Measurements from ENCODE around the gene NFIA. TPM values are rescaled to one million over a fixed set of nuclear protein-coding genes. Genes with fewer than 3 reads are reported as not detected.

Gene NFIA
- total RNA-seq, 6 donors from 2014 or later: 33.5 to 94.3 (median 44.9) TPM

- Histone ChIP-seq H3K27me3 (no peaks in the 10 kb centered on the region), H3K27ac (no peak overlapping the region), H3K4me3 (no peak overlapping the region), H3K36me3 (no peaks in the 10 kb centered on the region), H3K9me3 (no peaks in the 10 kb centered on the region), H3K4me1 (peaks cover 0 to 14% (median 3%) of the 10 kb centered on the region in 4 donors)
- WGBS, 2 donors: 89 to 93% methylated on average over 2 of the region's 2 CpGs
- ATAC-seq (ENCODE audit: low FRiP score in 2 of 2): no peak
- no peak for TF ChIP-seq EP300 (IDR thresholded peaks at IDR 0.05)
- no peak for DNase-seq
Measured at GRCh38 chr1:61442544-61442943, 360.2 kb downstream of the NFIA start.

DNA sequence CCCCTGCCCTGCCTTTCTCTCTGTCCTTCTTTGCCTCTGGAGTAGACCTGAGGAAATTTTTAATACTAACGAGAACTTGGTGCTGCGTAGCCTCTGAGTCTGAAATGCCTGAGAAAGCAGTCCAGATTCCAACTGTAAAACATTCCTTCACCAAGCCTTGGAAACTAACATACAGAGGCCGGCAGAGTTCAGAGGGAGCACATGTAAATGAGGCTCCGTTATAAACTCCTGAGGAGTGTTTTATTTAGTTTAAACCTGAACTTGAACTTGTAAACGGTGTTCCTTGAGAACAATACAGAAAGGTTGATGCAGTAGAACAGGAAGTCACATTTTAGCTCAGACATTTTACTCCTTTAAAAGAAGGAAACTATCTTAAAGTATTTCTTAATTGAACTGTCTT, 361.9 kb downstream of the NFIA start:
- WGBS, 2 donors: 58 to 62% methylated on average over 5 of the region's 5 CpGs
- no peak for ATAC-seq (ENCODE audit: low FRiP score in 2 of 2)
- Histone ChIP-seq H3K36me3 (no peaks in the 10 kb centered on the region), H3K27ac (no peak overlapping the region), H3K9me3 (no peaks in the 10 kb centered on the region), H3K4me1 (peaks cover 0 to 16% (median 3%) of the 10 kb centered on the region in 4 donors), H3K4me3 (no peak overlapping the region), H3K27me3 (no peaks in the 10 kb centered on the region)
- TF ChIP-seq POLR2AphosphoS5 (IDR thresholded peaks at IDR 0.05): no peak
- no peak for TF ChIP-seq POLR2A (IDR thresholded peaks at IDR 0.05)
- no peak for TF ChIP-seq EP300 (IDR thresholded peaks at IDR 0.05)
- TF ChIP-seq, protein P1, sequence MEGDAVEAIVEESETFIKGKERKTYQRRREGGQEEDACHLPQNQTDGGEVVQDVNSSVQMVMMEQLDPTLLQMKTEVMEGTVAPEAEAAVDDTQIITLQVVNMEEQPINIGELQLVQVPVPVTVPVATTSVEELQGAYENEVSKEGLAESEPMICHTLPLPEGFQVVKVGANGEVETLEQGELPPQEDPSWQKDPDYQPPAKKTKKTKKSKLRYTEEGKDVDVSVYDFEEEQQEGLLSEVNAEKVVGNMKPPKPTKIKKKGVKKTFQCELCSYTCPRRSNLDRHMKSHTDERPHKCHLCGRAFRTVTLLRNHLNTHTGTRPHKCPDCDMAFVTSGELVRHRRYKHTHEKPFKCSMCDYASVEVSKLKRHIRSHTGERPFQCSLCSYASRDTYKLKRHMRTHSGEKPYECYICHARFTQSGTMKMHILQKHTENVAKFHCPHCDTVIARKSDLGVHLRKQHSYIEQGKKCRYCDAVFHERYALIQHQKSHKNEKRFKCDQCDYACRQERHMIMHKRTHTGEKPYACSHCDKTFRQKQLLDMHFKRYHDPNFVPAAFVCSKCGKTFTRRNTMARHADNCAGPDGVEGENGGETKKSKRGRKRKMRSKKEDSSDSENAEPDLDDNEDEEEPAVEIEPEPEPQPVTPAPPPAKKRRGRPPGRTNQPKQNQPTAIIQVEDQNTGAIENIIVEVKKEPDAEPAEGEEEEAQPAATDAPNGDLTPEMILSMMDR (IDR thresholded peaks at IDR 0.05): no peak
- DNase-seq: no peak

GRCh38 chr1:61445269-61445825, 363.0 kb downstream of the NFIA start:
- TF ChIP-seq POLR2A (IDR thresholded peaks at IDR 0.05): no peak
- TF ChIP-seq POLR2AphosphoS5 (IDR thresholded peaks at IDR 0.05): no peak
- TF ChIP-seq EP300 (IDR thresholded peaks at IDR 0.05): no peak
- H3K4me3 ChIP-seq: no peak overlapping the region
- no peaks in the 10 kb centered on the region for H3K9me3 ChIP-seq
- DNase-seq (no peak), ATAC-seq (ENCODE audit: low FRiP score in 2 of 2) (no peak)
- H3K27me3 ChIP-seq: no peaks in the 10 kb centered on the region
- no peaks in the 10 kb centered on the region for H3K36me3 ChIP-seq
- H3K27ac ChIP-seq: no peak overlapping the region
- H3K4me1 ChIP-seq: peaks cover 5 to 24% (median 10%) of the 10 kb centered on the region in 4 donors
- 90 to 92% methylated on average over 8 of the region's 8 CpGs for WGBS, 2 donors

- H3K4me3 ChIP-seq: no peak overlapping the region
- DNase-seq (no peak), ATAC-seq (ENCODE audit: low FRiP score in 2 of 2) (no peak)
- peaks cover 17 to 36% (median 22%) of the 10 kb centered on the region in 4 donors for H3K4me1 ChIP-seq
- WGBS, 2 donors: 94 to 97% methylated on average over 7 of the region's 7 CpGs
- H3K27ac ChIP-seq: no peak overlapping the region
- H3K36me3 ChIP-seq: no peaks in the 10 kb centered on the region
- no peaks in the 10 kb centered on the region for H3K27me3 ChIP-seq
- H3K9me3 ChIP-seq: no peaks in the 10 kb centered on the region
- no peak for TF ChIP-seq EP300 (IDR thresholded peaks at IDR 0.05)
- TF ChIP-seq POLR2AphosphoS5 (IDR thresholded peaks at IDR 0.05): no peak
- TF ChIP-seq, protein P1 (IDR thresholded peaks at IDR 0.05): no peak
- TF ChIP-seq POLR2A (IDR thresholded peaks at IDR 0.05): no peak
Measured at GRCh38 chr1:61446531-61446991, 364.2 kb downstream of the NFIA start.

- Histone ChIP-seq H3K27ac (no peak overlapping the region), H3K4me3 (no peak overlapping the region), H3K36me3 (no peaks in the 10 kb centered on the region), H3K27me3 (no peaks in the 10 kb centered on the region), H3K9me3 (no peaks in the 10 kb centered on the region), H3K4me1 (peaks cover 21 to 34% (median 24%) of the 10 kb centered on the region in 4 donors)
- no peak for DNase-seq
- TF ChIP-seq EP300 (IDR thresholded peaks at IDR 0.05) (no peak), POLR2AphosphoS5 (IDR thresholded peaks at IDR 0.05) (no peak), POLR2A (IDR thresholded peaks at IDR 0.05) (no peak)
- TF ChIP-seq, protein P1 (IDR thresholded peaks at IDR 0.05): no peak
- 94 to 95% methylated on average over 19 of the region's 19 CpGs for WGBS, 2 donors
- ATAC-seq (ENCODE audit: low FRiP score in 2 of 2): no peak
Measured at GRCh38 chr1:61447106-61447967, 365.0 kb downstream of the NFIA start.

Measured in upper lobe of left lung (tissue), 6 donors.